ENCODE data around the gene MSL2. TPM values are rescaled to one million over a fixed set of nuclear protein-coding genes. Genes with fewer than 3 reads are reported as not detected.
A peak's percentile ranks its signal among the peaks of the same experiment; 100 is the strongest.
"Not testable (repeated sequence)": the region's sequence is repeated elsewhere in the genome, so short reads cannot be mapped to it uniquely, and the experiment has no call there.

Gene MSL2
- total and polyA plus RNA-seq, 4 experiments from 2014 or later: 36.3 to 103 (median 69.9) TPM

- H3K36me3 ChIP-seq (ENCODE audit: insufficient read depth, low read length): no peaks in the 10 kb centered on the region
- intact Hi-C loops (cut with micrococcal nuclease): loop anchor here (5.0 kb wide), 1 partner anchor 111 kb away; the partner anchor contains the start of gene PCCB
- CTCF ChIA-PET (ENCODE audit: partially characterized antibody): no interaction called here
These were observed 54.8 kb downstream of the MSL2 start for GRCh38 chr3:136141291-136141785.

DNA sequence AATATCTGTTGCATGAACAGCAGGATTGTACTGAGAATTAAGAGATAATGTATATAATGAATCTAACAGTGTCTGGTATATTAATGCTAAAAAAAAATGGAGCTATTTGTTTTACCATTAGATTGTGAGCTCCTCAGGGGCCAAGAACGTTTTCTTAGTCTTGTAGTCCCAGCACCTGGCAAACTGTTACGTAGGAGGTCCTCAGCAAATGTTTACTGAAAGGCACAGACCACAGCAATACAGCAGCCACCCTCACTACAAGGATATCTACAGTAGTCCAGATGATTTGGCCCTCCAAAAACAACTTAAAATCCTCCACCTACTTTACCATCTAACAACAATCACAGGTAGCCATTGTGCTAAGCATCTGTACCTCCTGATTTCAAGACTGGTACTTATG, 59.7 kb downstream of the MSL2 start:
- Histone ChIP-seq H3K4me1 (ENCODE audit: insufficient read depth, low read length) (no peaks in the 10 kb centered on the region), H3K9me3 (ENCODE audit: control insufficient read depth in 1 of 2, low read length in 2 of 2) (no peaks in the 10 kb centered on the region), H3K4me3 (ENCODE audit: low read length in 2 of 2) (no peak overlapping the region), H3K36me3 (ENCODE audit: insufficient read depth, low read length) (no peaks in the 10 kb centered on the region), H3K27ac (ENCODE audit: low read depth, low read length) (no peak overlapping the region), H3K27me3 (ENCODE audit: insufficient read depth, low read length) (no peaks in the 10 kb centered on the region)
- no peak overlapping the region for H3K27ac Mint-ChIP-seq
- no peak overlapping the region for H3K4me3 Mint-ChIP-seq
- POLR2A ChIA-PET (ENCODE audit: partially characterized antibody): no interaction called here
- no peak for DNase-seq
- no peaks in the 10 kb centered on the region for H3K27me3 Mint-ChIP-seq
- CTCF ChIA-PET (ENCODE audit: partially characterized antibody): no interaction called here
- H3K4me1 Mint-ChIP-seq: peaks cover 0 to 7% (median 3%) of the 10 kb centered on the region in 4 donors
- no peaks in the 10 kb centered on the region for H3K9me3 Mint-ChIP-seq
- intact Hi-C loops (cut with micrococcal nuclease): no loop called here
- H3K36me3 Mint-ChIP-seq: no peaks in the 10 kb centered on the region

More at GRCh38 chr3:136141291-136141785, 54.8 kb downstream of the MSL2 start:
- Mint-ChIP-seq H3K36me3 (peaks cover 0 to 2% of the 10 kb centered on the region in 2 donors), H3K4me3 (peak overlapping the region in 1 of 8 donors; percentile 3), H3K27ac (peak overlapping the region in 6 of 7 donors; percentile 0 to 32 (median 12)), H3K4me1 (peaks cover 0 to 12% (median 10%) of the 10 kb centered on the region in 4 donors), H3K9me3 (no peaks in the 10 kb centered on the region), H3K27me3 (no peaks in the 10 kb centered on the region)
- no peak overlapping the region for H3K4me3 ChIP-seq (ENCODE audit: low read length in 2 of 2)
- no peaks in the 10 kb centered on the region for H3K4me1 ChIP-seq (ENCODE audit: insufficient read depth, low read length)
- no peak overlapping the region for H3K27ac ChIP-seq (ENCODE audit: low read depth, low read length)
- H3K27me3 ChIP-seq (ENCODE audit: insufficient read depth, low read length): no peaks in the 10 kb centered on the region
- no peak for DNase-seq
- no peaks in the 10 kb centered on the region for H3K9me3 ChIP-seq (ENCODE audit: control insufficient read depth in 1 of 2, low read length in 2 of 2)
- POLR2A ChIA-PET (ENCODE audit: partially characterized antibody): interaction anchor here (1.0 kb wide), 1 partner anchor 55 kb away, joined by 3 read pairs; the partner anchor contains the start of gene MSL2

GRCh38 chr3:136135039-136135802, 60.9 kb downstream of the MSL2 start:
- Mint-ChIP-seq H3K4me1 (no peaks in the 10 kb centered on the region), H3K27me3 (no peaks in the 10 kb centered on the region), H3K27ac (no peak overlapping the region), H3K36me3 (no peaks in the 10 kb centered on the region), H3K4me3 (no peak overlapping the region), H3K9me3 (peaks cover 0 to 2% (median 0%) of the 10 kb centered on the region in 8 donors)
- POLR2A ChIA-PET (ENCODE audit: partially characterized antibody): no interaction called here
- H3K27me3 ChIP-seq (ENCODE audit: insufficient read depth, low read length): no peaks in the 10 kb centered on the region
- H3K27ac ChIP-seq (ENCODE audit: low read depth, low read length): no peak overlapping the region
- no peak overlapping the region for H3K4me3 ChIP-seq (ENCODE audit: low read length in 2 of 2)
- intact Hi-C loops (cut with micrococcal nuclease): no loop called here
- H3K36me3 ChIP-seq (ENCODE audit: insufficient read depth, low read length): no peaks in the 10 kb centered on the region
- no peaks in the 10 kb centered on the region for H3K4me1 ChIP-seq (ENCODE audit: insufficient read depth, low read length)
- DNase-seq: no peak
- CTCF ChIA-PET (ENCODE audit: partially characterized antibody): no interaction called here
- no peaks in the 10 kb centered on the region for H3K9me3 ChIP-seq (ENCODE audit: control insufficient read depth in 1 of 2, low read length in 2 of 2)

GRCh38 chr3:136134091-136134490, 62.0 kb downstream of the MSL2 start:
- ChIA-PET CTCF (ENCODE audit: partially characterized antibody) (no interaction called here), POLR2A (ENCODE audit: partially characterized antibody) (no interaction called here)
- H3K4me3 ChIP-seq (ENCODE audit: low read length in 2 of 2): no peak overlapping the region

DNA sequence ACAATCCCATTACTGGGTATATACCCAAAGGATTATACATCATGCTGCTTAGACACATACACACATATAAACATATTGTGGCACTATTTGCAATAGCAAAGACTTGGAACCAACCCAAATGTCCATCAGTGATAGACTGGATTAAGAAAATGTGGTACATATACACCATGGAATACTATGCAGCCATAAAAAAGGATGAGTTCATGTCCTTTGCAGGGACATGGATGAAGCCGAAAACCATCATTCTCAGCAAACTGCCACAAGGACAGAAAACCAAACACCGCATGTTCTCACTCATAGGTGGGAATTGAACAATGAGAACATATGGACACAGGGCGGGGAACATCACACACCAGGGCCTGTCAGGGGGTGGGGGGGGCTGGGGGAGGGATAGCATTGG, 64.5 kb downstream of the MSL2 start:
- CTCF ChIA-PET (ENCODE audit: partially characterized antibody); H3K4me3 ChIP-seq (ENCODE audit: low read length in 2 of 2): not testable (repeated sequence)

More at GRCh38 chr3:136134091-136134490, 62.0 kb downstream of the MSL2 start:
- no peak overlapping the region for H3K27ac Mint-ChIP-seq
- intact Hi-C loops (cut with micrococcal nuclease): no loop called here
- Histone ChIP-seq H3K9me3 (ENCODE audit: control insufficient read depth in 1 of 2, low read length in 2 of 2) (no peaks in the 10 kb centered on the region), H3K36me3 (ENCODE audit: insufficient read depth, low read length) (no peaks in the 10 kb centered on the region), H3K27me3 (ENCODE audit: insufficient read depth, low read length) (no peaks in the 10 kb centered on the region), H3K4me1 (ENCODE audit: insufficient read depth, low read length) (no peaks in the 10 kb centered on the region), H3K27ac (ENCODE audit: low read depth, low read length) (no peak overlapping the region)
- H3K4me3 Mint-ChIP-seq: no peak overlapping the region
- DNase-seq: no peak
- peaks cover 0 to 1% of the 10 kb centered on the region in 2 donors for H3K36me3 Mint-ChIP-seq
- H3K9me3 Mint-ChIP-seq: peaks cover 0 to 7% (median 0%) of the 10 kb centered on the region in 8 donors
- H3K27me3 Mint-ChIP-seq: no peaks in the 10 kb centered on the region
- H3K4me1 Mint-ChIP-seq: no peaks in the 10 kb centered on the region

GRCh38 chr3:136122006-136122405, 74.1 kb downstream of the MSL2 start:
- peaks cover 0 to 17% (median 6%) of the 10 kb centered on the region in 8 donors for H3K9me3 Mint-ChIP-seq
- H3K27ac Mint-ChIP-seq: no peak overlapping the region
- intact Hi-C loops (cut with micrococcal nuclease): loop anchor here (5.0 kb wide), 1 partner anchor 35 kb away; no protein-coding TSS in a partner anchor
- no peak for DNase-seq
- no peaks in the 10 kb centered on the region for H3K9me3 ChIP-seq (ENCODE audit: control insufficient read depth in 1 of 2, low read length in 2 of 2)
- H3K4me1 ChIP-seq (ENCODE audit: insufficient read depth, low read length): no peaks in the 10 kb centered on the region
- no peaks in the 10 kb centered on the region for H3K4me1 Mint-ChIP-seq
- H3K27ac ChIP-seq (ENCODE audit: low read depth, low read length): no peak overlapping the region
- no peaks in the 10 kb centered on the region for H3K36me3 ChIP-seq (ENCODE audit: insufficient read depth, low read length)
- no peaks in the 10 kb centered on the region for H3K27me3 ChIP-seq (ENCODE audit: insufficient read depth, low read length)
- ChIA-PET CTCF (ENCODE audit: partially characterized antibody) (no interaction called here), POLR2A (ENCODE audit: partially characterized antibody) (interaction anchor here (0.6 kb wide), 1 partner anchor 72 kb away, joined by 3 read pairs; no protein-coding TSS in a partner anchor)
- H3K36me3 Mint-ChIP-seq: peaks cover 2 to 5% of the 10 kb centered on the region in 2 donors
- no peak overlapping the region for H3K4me3 ChIP-seq (ENCODE audit: low read length in 2 of 2)
- H3K4me3 Mint-ChIP-seq: no peak overlapping the region
- peaks cover 0 to 3% of the 10 kb centered on the region in 2 donors for H3K27me3 Mint-ChIP-seq

More for the DNA sequence above, 64.5 kb downstream of the MSL2 start:
- H3K27me3 Mint-ChIP-seq; H3K27ac ChIP-seq (ENCODE audit: low read depth, low read length); H3K9me3 ChIP-seq (ENCODE audit: control insufficient read depth in 1 of 2, low read length in 2 of 2); intact Hi-C loops (cut with micrococcal nuclease); H3K4me3 Mint-ChIP-seq; H3K27ac Mint-ChIP-seq; H3K4me1 ChIP-seq (ENCODE audit: insufficient read depth, low read length); H3K27me3 ChIP-seq (ENCODE audit: insufficient read depth, low read length); H3K4me1 Mint-ChIP-seq; DNase-seq; H3K36me3 ChIP-seq (ENCODE audit: insufficient read depth, low read length); POLR2A ChIA-PET (ENCODE audit: partially characterized antibody): not testable (repeated sequence)
- Mint-ChIP-seq H3K9me3 (peaks cover 0 to 20% (median 6%) of the 10 kb centered on the region in 8 donors), H3K36me3 (peaks cover 2 to 12% of the 10 kb centered on the region in 2 donors)

Measured in CD4-positive, alpha-beta memory T cell (primary cell).